Bronchial epithelial cell (primary cell): ENCODE measurements around the gene PANK1. TPM values are rescaled to one million over a fixed set of nuclear protein-coding genes. Genes with fewer than 3 reads are reported as not detected.

Source experiments
- DNase-seq: peaks from one replicate; pipeline ENCODE4 v3.0.0-alpha.2; 2010; ENCODE audit warnings: low read depth
- FAIRE-seq: peaks from 2 replicates; lab custom pipeline; 2011; peaks lifted over from hg19 to GRCh38; lab: Jason Lieb, UNC
- H3K27me3 ChIP-seq: 2 replicates; pipeline ENCODE4 v1.5.1; 2011; ENCODE audit warnings: low read length; ENCODE audit not compliant: control insufficient read depth, insufficient read depth
- H3K36me3 ChIP-seq: 2 replicates; pipeline ENCODE4 v1.5.1; 2011; ENCODE audit warnings: low read length; ENCODE audit not compliant: control insufficient read depth, insufficient read depth
- H3K4me3 ChIP-seq: 2 replicates; pipeline ENCODE4 v1.5.1; 2011; ENCODE audit warnings: mild to moderate bottlenecking, low read depth, low read length, control low read depth
- CTCF ChIP-seq: IDR thresholded peaks from 2 replicates; pipeline ENCODE4 v1.5.1; 2011; ENCODE audit warnings: mild to moderate bottlenecking, moderate library complexity, low read length, control low read depth, inconsistent platforms; ENCODE audit not compliant: insufficient read depth, severe bottlenecking
- total RNA-seq: library from RNA; depleted of rRNA; stranded (reverse); fragments of >200 nt; gene quantifications from 2 replicates; pipeline ENCODE4 v1.2.1, GENCODE V29; 2014

The PANK1 gene
- total RNA-seq, 1 donor from 2014 or later, result 8.4 TPM

GRCh38 chr10:89601728-89602361 lies 43.2 kb downstream of the PANK1 start:
- TF ChIP-seq CTCF, result no peak
- no peak for DNase-seq
- Histone ChIP-seq H3K36me3 (no peaks in the 10 kb centered on the region), H3K4me3 (no peak overlapping the region), H3K27me3 (no peaks in the 10 kb centered on the region)
- FAIRE-seq, result no peak

DNA sequence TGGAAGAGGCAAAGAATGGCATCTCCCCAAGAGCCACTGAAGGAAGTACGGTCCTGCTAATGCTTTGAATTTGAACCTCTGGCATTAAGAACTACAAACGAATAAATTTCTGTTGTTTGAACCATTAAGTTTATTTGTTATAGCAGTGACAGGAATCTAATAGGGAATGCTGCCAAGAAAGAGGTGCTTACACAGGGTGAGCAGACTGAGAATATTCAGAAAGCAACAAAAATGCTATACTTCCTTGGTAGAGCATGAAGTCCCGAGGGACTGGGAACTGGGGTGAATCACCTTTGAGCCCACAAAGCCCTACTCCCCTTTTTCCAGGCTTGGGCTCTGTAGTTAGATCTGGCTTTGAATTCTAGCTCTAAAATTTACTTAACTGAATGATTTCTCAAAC lies 45.0 kb downstream of the PANK1 start:
- Histone ChIP-seq H3K36me3 (no peaks in the 10 kb centered on the region), H3K27me3 (no peaks in the 10 kb centered on the region), H3K4me3 (no peak overlapping the region)
- FAIRE-seq (no peak), DNase-seq (no peak)
- no peak for TF ChIP-seq CTCF

DNA sequence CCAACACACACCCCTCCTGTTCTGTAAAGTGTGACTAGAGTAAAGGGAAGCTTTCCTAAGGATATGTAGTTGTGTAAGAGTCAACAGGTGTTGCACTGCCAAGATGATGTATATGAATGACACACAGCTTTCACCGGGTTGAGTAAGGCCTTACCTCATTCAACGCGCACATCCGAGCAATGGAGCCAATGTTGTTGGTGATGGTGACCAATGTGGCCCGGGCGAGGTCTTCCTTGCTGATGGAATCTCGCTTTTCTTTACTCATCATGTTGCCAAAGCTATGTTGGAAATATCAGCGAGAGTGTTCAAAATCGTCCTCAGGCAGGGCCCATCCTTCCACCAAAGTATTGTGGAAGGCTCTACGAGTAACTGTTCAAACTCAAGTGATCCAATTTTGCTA lies 52.0 kb downstream of the PANK1 start:
- no peaks in the 10 kb centered on the region for H3K27me3 ChIP-seq
- no peak for TF ChIP-seq CTCF
- H3K36me3 ChIP-seq, result peaks cover 5% of the 10 kb centered on the region
- FAIRE-seq (peak; percentile 40), DNase-seq (peak; percentile 16)
- no peak overlapping the region for H3K4me3 ChIP-seq

- DNase-seq, result no peak
- TF ChIP-seq CTCF, result no peak
- Histone ChIP-seq H3K27me3 (no peaks in the 10 kb centered on the region), H3K4me3 (no peak overlapping the region), H3K36me3 (peaks cover 5% of the 10 kb centered on the region)
- no peak for FAIRE-seq
Measured at GRCh38 chr10:89592539-89592938, 52.5 kb downstream of the PANK1 start.

- no peak for TF ChIP-seq CTCF
- peak; percentile 7 for FAIRE-seq
- Histone ChIP-seq H3K4me3 (no peak overlapping the region), H3K27me3 (no peaks in the 10 kb centered on the region), H3K36me3 (peaks cover 5% of the 10 kb centered on the region)
- no peak for DNase-seq
Measured at GRCh38 chr10:89591796-89592271, 53.2 kb downstream of the PANK1 start.
